Erythroblast (primary cell): Measurements from ENCODE around the gene OR2V2.

ENCODE experiments used
- GATA1 ChIP-seq: IDR thresholded peaks from 2 replicates; pipeline ENCODE4 v1.6.1; 2011; ENCODE audit warnings: low read depth, mild to moderate bottlenecking, control low read depth, low read length, moderate library complexity
- POLR2A ChIP-seq: IDR thresholded peaks from 2 replicates; pipeline ENCODE4 v1.6.1; 2011; ENCODE audit warnings: mild to moderate bottlenecking, low read length

DNA sequence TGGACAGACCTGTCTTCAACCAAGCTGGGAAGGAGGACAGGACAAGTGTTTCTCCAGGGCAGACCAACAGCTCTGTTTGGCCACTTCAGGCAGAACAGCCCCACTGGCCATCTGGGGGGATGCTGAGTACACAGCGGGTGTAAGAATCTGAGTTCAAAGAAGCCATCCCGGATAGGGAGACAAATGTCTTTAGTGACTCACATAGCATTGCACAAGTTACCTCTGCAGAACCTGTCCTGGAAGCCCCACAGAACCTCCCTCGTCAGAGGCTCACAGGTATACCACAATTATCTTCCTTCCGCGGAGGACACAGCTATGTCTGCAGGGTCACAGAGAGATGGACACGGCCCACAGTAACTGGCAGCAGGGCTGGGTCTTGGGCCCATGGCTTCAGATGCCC is 2.0 kb downstream of the OR2V2 start:
- TF ChIP-seq POLR2A (no peak), GATA1 (no peak)
